Liver (tissue), 9 donors: Measurements from ENCODE around the gene ZBTB45. TPM values are rescaled to one million over a fixed set of nuclear protein-coding genes. Genes with fewer than 3 reads are reported as not detected.

Experiments used
- DNase-seq: peaks from one replicate; pipeline ENCODE4 v3.0.0-alpha.2; 2017; ENCODE audit warnings: low spot score
- H3K27ac ChIP-seq, 2 donors: one replicate each; pipeline ENCODE4 v1.7.0; 2013; ENCODE audit warnings: inconsistent platforms in 2 of 2, low read length in 2 of 2, control low read depth in 1 of 2, low read depth in 1 of 2, mild to moderate bottlenecking in 1 of 2
- H3K27me3 ChIP-seq, 4 donors: one replicate each; pipeline versions ENCODE4 v1.6.1 to v1.7.0; 2013; ENCODE audit warnings: low read length in 3 of 4, inconsistent platforms in 1 of 4, mild to moderate bottlenecking in 1 of 4, moderate library complexity in 1 of 4; ENCODE audit not compliant: control insufficient read depth in 4 of 4, insufficient read depth in 4 of 4
- H3K36me3 ChIP-seq, 4 donors: one replicate each; pipeline versions ENCODE4 v1.6.1 to v1.7.0; 2013; ENCODE audit warnings: low read length in 3 of 4, mild to moderate bottlenecking in 3 of 4, low read depth in 1 of 4, moderate library complexity in 1 of 4; ENCODE audit not compliant: control insufficient read depth in 4 of 4, insufficient read depth in 3 of 4
- H3K4me1 ChIP-seq, 4 donors: one replicate each; pipeline versions ENCODE4 v1.6.1 to v1.7.0; 2013; ENCODE audit warnings: low read length in 3 of 4, mild to moderate bottlenecking in 3 of 4, moderate library complexity in 1 of 4; ENCODE audit not compliant: control insufficient read depth in 4 of 4, insufficient read depth in 4 of 4
- H3K4me3 ChIP-seq, 3 donors: one replicate each; pipeline versions ENCODE4 v1.6.1 to v1.7.0; 2013; ENCODE audit warnings: low read length in 3 of 3, control low read depth in 1 of 3, low read depth in 1 of 3, mild to moderate bottlenecking in 1 of 3
- H3K9ac ChIP-seq, 2 donors: one replicate each; pipeline ENCODE4 v1.7.0; 2013; ENCODE audit warnings: low read length in 2 of 2, mild to moderate bottlenecking in 2 of 2, moderate library complexity in 2 of 2, control low read depth in 1 of 2, low read depth in 1 of 2
- H3K9me3 ChIP-seq, 4 donors: one replicate each; pipeline versions ENCODE4 v1.6.1 to v1.7.0; 2013; ENCODE audit warnings: low read length in 3 of 4; ENCODE audit not compliant: control insufficient read depth in 4 of 4
- ATF3 ChIP-seq: IDR thresholded peaks from 2 replicates; pipeline ENCODE4 v1.6.1; 2016; ENCODE audit warnings: antibody characterized with exemption
- CTCF ChIP-seq: fragments of 150-350 bp; IDR thresholded peaks from 2 replicates; pipeline ENCODE4 v1.5.1; 2017; ENCODE audit warnings: improper control_type of control experiment, low read depth, low read length; ENCODE audit not compliant: missing input control
- EGR1 ChIP-seq, 2 donors: IDR thresholded peaks; 2 replicates each; pipeline ENCODE4 v1.6.1; 2016 to 2018; ENCODE audit warnings: antibody characterized with exemption in 2 of 2, low read depth in 2 of 2
- FOXA1 ChIP-seq: IDR thresholded peaks from 2 replicates; pipeline ENCODE4 v1.6.1; 2016; ENCODE audit warnings: antibody characterized with exemption
- FOXA2 ChIP-seq: IDR thresholded peaks from 2 replicates; pipeline ENCODE4 v1.6.1; 2016; ENCODE audit warnings: antibody characterized with exemption
- GABPA ChIP-seq, 2 donors: IDR thresholded peaks in 1 of 2; conservative IDR thresholded peaks in 1 of 2; 2 replicates each; pipeline ENCODE4 v1.6.1; 2016; ENCODE audit warnings: antibody characterized with exemption in 2 of 2, mild to moderate bottlenecking in 1 of 2, moderate library complexity in 1 of 2
- HNF4A ChIP-seq, 2 donors: conservative IDR thresholded peaks; 2 replicates each; pipeline ENCODE4 v1.6.1; 2016; ENCODE audit warnings: antibody characterized with exemption in 2 of 2, mild to moderate bottlenecking in 2 of 2
- HNF4G ChIP-seq: IDR thresholded peaks from 2 replicates; pipeline ENCODE4 v1.6.1; 2016; ENCODE audit warnings: antibody characterized with exemption
- JUND ChIP-seq, 2 donors: IDR thresholded peaks; 2 replicates each; pipeline ENCODE4 v1.6.1; 2016; ENCODE audit warnings: antibody characterized with exemption in 2 of 2
- MAX ChIP-seq: IDR thresholded peaks from 2 replicates; pipeline ENCODE4 v1.6.1; 2016; ENCODE audit warnings: antibody characterized with exemption
- NR2F2 ChIP-seq: IDR thresholded peaks from 2 replicates; pipeline ENCODE4 v1.6.1; 2016; ENCODE audit warnings: antibody characterized with exemption
- RAD21 ChIP-seq, 2 donors: IDR thresholded peaks; 2 replicates each; pipeline ENCODE4 v1.6.1; 2016; ENCODE audit warnings: antibody characterized with exemption in 2 of 2, mild to moderate bottlenecking in 2 of 2
- REST ChIP-seq: IDR thresholded peaks from 2 replicates; pipeline ENCODE4 v1.6.1; 2016; ENCODE audit warnings: antibody characterized with exemption, mild to moderate bottlenecking
- RXRA ChIP-seq, 2 donors: IDR thresholded peaks; 2 replicates each; pipeline ENCODE4 v1.6.1; 2017 to 2018; ENCODE audit warnings: antibody characterized with exemption in 2 of 2, mild to moderate bottlenecking in 1 of 2
- SP1 ChIP-seq: IDR thresholded peaks from 2 replicates; pipeline ENCODE4 v1.6.1; 2018; ENCODE audit warnings: antibody characterized with exemption, mild to moderate bottlenecking
- TAF1 ChIP-seq: conservative IDR thresholded peaks from 2 replicates; pipeline ENCODE4 v1.6.1; 2016; ENCODE audit warnings: antibody characterized with exemption, mild to moderate bottlenecking
- YY1 ChIP-seq: IDR thresholded peaks from 2 replicates; pipeline ENCODE4 v1.6.1; 2016; ENCODE audit warnings: antibody characterized with exemption, mild to moderate bottlenecking
- WGBS: extraction: QIAGEN DNeasy Blood & Tissue Kit; methylation state at CpG from one replicate; pipeline ENCODE4 v1.1.7; 2013; 5-methylcytosine and 5-hydroxymethylcytosine counted together
- polyA plus RNA-seq, 2 donors: library from polyadenylated mRNA; stranded (reverse) in 1 of 2; unstranded in 1 of 2; fragments of 200-250 nt in 1 of 2; fragments of >200 nt in 1 of 2; fragmentation: Nextera tagmentation in 1 of 2; extraction: Ambion mirVana in 1 of 2; gene quantifications; one replicate each; pipeline versions ENCODE4 v1.2.1 to v1.2.3, GENCODE V29; 2013 to 2015
- total RNA-seq, 2 donors: library from RNA; depleted of rRNA; stranded (reverse); fragments of >200 nt; gene quantifications; one replicate each; pipeline ENCODE4 v1.2.3, GENCODE V29; 2014
- donor health status: healthy.
- donor health status: healthy.
- donor health status: healthy.
- donor health status: healthy.
- donor health status: healthy.

Gene ZBTB45
- total and polyA plus RNA-seq, 4 donors, result 2.1 to 4.0 (median 2.7) TPM

- Histone ChIP-seq H3K27me3 (no peaks in the 10 kb centered on the region), H3K9ac (peak overlapping the region in 1 of 2 donors; percentile 31), H3K4me1 (peaks cover 17 to 53% (median 45%) of the 10 kb centered on the region in 4 donors), H3K36me3 (peaks cover 3 to 17% (median 12%) of the 10 kb centered on the region in 4 donors), H3K27ac (peak overlapping the region; percentile 87 to 100), H3K9me3 (no peaks in the 10 kb centered on the region), H3K4me3 (peak overlapping the region in 1 of 3 donors; percentile 15)
- 66% methylated on average over 10 of the region's 10 CpGs for WGBS
- TF ChIP-seq RAD21 (IDR thresholded peaks at IDR 0.05) (no peak), TAF1 (no peak), HNF4A (conservative IDR thresholded peaks at IDR 0.05) (no peak), ATF3 (no peak), NR2F2 (no peak), YY1 (no peak)
- no peak for DNase-seq
These were observed 37.1 kb upstream of the ZBTB45 start for GRCh38 chr19:58556622-58557220.

- Histone ChIP-seq H3K9ac (no peak overlapping the region), H3K36me3 (peaks cover 3 to 24% (median 18%) of the 10 kb centered on the region in 4 donors), H3K27ac (peak overlapping the region in 1 of 2 donors; percentile 71), H3K27me3 (no peaks in the 10 kb centered on the region), H3K4me3 (no peak overlapping the region), H3K4me1 (peaks cover 13 to 47% (median 41%) of the 10 kb centered on the region in 4 donors), H3K9me3 (no peaks in the 10 kb centered on the region)
- 94% methylated on average over 16 of the region's 16 CpGs for WGBS
- TF ChIP-seq GABPA (IDR thresholded peaks at IDR 0.05 in 1 of 2, conservative IDR thresholded peaks at IDR 0.05 in 1 of 2) (no peak), RXRA (IDR thresholded peaks at IDR 0.05) (no peak), FOXA2 (no peak), JUND (IDR thresholded peaks at IDR 0.05) (no peak), TAF1 (no peak), YY1 (no peak)
- no peak for DNase-seq
These were observed 36.5 kb upstream of the ZBTB45 start for GRCh38 chr19:58555920-58556621.

GRCh38 chr19:58555369-58555885 is 35.8 kb upstream of the ZBTB45 start:
- Histone ChIP-seq H3K27me3 (no peaks in the 10 kb centered on the region), H3K9me3 (no peaks in the 10 kb centered on the region), H3K4me3 (peak overlapping the region; percentile 28 to 62 (median 35)), H3K36me3 (peaks cover 3 to 30% (median 24%) of the 10 kb centered on the region in 4 donors), H3K27ac (peak overlapping the region; percentile 71 to 92), H3K9ac (peak overlapping the region; percentile 12 to 48), H3K4me1 (peaks cover 13 to 46% (median 41%) of the 10 kb centered on the region in 4 donors)
- DNase-seq, result no peak
- WGBS, result 57% methylated on average over 4 of the region's 4 CpGs
- no peak for TF ChIP-seq RXRA (IDR thresholded peaks at IDR 0.05)
- no peak for TF ChIP-seq TAF1
- TF ChIP-seq ATF3, result no peak
- TF ChIP-seq MAX, result no peak
- TF ChIP-seq SP1, result no peak
- TF ChIP-seq EGR1 (IDR thresholded peaks at IDR 0.05; ENCODE audit: low read depth in 2 of 2), result no peak
- TF ChIP-seq CTCF, result no peak
- TF ChIP-seq FOXA1, result no peak
- TF ChIP-seq FOXA2, result no peak
- TF ChIP-seq REST, result no peak
- TF ChIP-seq GABPA (IDR thresholded peaks at IDR 0.05 in 1 of 2, conservative IDR thresholded peaks at IDR 0.05 in 1 of 2), result no peak
- no peak for TF ChIP-seq JUND (IDR thresholded peaks at IDR 0.05)
- TF ChIP-seq HNF4G, result no peak
- TF ChIP-seq NR2F2, result no peak
- no peak for TF ChIP-seq YY1
- no peak for TF ChIP-seq HNF4A (conservative IDR thresholded peaks at IDR 0.05)
- no peak for TF ChIP-seq RAD21 (IDR thresholded peaks at IDR 0.05)
